Neuron (in vitro differentiated cells): ENCODE results near the gene FSTL3.

Source experiments
- H2AFZ ChIP-seq: one replicate; pipeline ENCODE4 v1.6.1; 2013; ENCODE audit warnings: low read depth, mild to moderate bottlenecking, inconsistent platforms, low read length, moderate library complexity
- H3K27me3 ChIP-seq: one replicate; pipeline ENCODE4 v1.6.1; 2013; ENCODE audit warnings: low read length; ENCODE audit not compliant: insufficient read depth
- H3K36me3 ChIP-seq: one replicate; pipeline ENCODE4 v1.6.1; 2013; ENCODE audit warnings: low read length; ENCODE audit not compliant: insufficient read depth
- H3K4me1 ChIP-seq: one replicate; pipeline ENCODE4 v1.6.1; 2013; ENCODE audit warnings: low read length; ENCODE audit not compliant: insufficient read depth
- H3K4me3 ChIP-seq: 2 replicates; pipeline ENCODE4 v1.5.1; 2013; ENCODE audit warnings: mild to moderate bottlenecking, low read length, moderate library complexity
- H3K9me3 ChIP-seq: one replicate; pipeline ENCODE4 v1.6.1; 2013; ENCODE audit warnings: low read length

FSTL3 gene

DNA sequence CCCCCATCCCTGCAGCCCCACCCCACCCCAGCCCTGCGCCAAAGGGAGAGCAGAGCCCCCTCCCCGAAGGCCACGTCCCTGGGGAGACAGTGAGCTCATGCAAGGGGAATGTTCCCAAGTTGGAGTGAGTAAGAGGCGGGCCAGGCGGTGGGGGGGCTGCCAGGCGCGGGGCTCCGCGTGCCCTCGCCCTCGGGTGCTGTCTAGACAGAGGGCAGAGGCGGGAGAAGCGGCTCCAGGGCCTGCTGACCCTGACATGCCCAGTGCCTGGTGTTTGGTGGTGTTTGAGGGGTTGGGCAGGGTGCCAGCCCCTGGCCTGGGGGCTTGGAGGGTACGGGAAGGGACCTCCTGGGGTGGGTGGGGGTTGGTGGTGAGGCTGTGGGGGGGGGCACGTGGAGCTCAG is 1.0 kb downstream of the FSTL3 start:
- Histone ChIP-seq H3K4me1 (peaks cover 22% of the 10 kb centered on the region), H3K27me3 (peaks cover 4% of the 10 kb centered on the region), H2AFZ (no peak overlapping the region), H3K4me3 (no peak overlapping the region), H3K36me3 (no peaks in the 10 kb centered on the region), H3K9me3 (no peaks in the 10 kb centered on the region)

DNA sequence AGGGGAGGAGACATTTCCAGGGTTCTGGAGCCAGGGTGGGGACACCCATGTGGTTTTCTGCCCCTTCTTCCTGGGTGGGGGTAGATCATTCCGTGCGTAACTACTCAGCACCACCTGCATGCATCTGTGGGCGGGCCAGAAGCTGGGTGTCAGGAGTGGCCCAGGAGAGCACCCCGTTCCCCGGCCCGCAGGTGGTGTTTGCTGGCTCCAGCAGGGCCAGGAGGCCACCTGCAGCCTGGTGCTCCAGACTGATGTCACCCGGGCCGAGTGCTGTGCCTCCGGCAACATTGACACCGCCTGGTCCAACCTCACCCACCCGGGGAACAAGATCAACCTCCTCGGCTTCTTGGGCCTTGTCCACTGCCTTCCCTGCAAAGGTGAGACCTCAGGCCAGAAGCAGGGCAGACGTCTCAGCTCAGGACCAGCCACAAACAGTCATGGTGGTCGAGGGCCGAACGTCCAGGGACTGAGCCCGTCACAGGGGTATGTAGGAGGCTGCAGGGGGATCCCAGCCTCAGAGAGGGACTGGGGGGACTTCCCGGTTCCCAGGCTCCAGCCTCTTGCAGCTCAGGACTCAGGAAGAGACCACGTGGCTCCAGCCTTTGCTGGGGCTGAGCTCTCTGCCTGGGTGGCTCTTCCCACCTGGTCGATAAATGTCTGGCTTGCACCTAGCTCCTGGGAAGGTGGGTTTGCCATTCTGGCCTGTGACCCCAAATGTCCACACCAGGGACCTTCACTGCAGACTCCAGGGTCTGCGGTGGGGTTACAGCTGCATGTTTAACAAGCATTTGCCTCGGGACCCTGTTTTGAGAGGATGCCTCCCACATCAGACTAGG is 1.6 kb downstream of the FSTL3 start:
- Histone ChIP-seq H3K36me3 (no peaks in the 10 kb centered on the region), H3K9me3 (no peaks in the 10 kb centered on the region), H3K4me3 (no peak overlapping the region), H2AFZ (no peak overlapping the region), H3K27me3 (peaks cover 4% of the 10 kb centered on the region), H3K4me1 (peaks cover 22% of the 10 kb centered on the region)

DNA sequence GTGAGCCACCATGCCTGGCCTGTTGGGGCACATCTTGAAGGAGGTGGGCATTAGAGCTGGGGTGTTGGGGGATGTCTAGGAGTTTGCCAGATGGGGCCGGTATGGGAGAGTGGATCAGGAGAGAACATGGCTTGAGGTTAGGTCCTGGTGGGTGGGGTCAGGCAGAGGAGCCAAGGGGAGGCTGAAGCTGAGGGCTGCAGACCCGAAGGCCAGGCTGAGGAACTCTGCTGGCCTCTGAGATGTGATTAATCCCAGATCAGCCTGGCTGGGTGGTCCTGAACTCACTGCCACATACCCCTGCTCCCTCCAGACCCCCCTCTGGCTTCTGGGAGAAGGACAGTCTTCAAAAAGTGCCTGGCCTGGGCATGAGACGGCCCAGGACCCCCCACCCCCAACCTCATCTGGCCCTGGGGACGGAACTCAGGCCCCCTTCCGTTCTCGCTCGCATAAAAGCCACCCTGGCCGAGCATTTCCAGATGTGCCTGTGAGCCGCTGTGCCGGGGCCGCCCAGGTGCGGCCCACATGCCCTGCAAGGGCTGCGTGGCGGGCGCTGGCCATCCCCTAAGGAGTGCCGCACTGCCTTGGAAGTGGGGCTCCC is 2.7 kb downstream of the FSTL3 start:
- Histone ChIP-seq H3K9me3 (no peaks in the 10 kb centered on the region), H3K27me3 (peaks cover 4% of the 10 kb centered on the region), H3K36me3 (no peaks in the 10 kb centered on the region), H3K4me1 (peaks cover 21% of the 10 kb centered on the region), H2AFZ (no peak overlapping the region), H3K4me3 (no peak overlapping the region)

DNA sequence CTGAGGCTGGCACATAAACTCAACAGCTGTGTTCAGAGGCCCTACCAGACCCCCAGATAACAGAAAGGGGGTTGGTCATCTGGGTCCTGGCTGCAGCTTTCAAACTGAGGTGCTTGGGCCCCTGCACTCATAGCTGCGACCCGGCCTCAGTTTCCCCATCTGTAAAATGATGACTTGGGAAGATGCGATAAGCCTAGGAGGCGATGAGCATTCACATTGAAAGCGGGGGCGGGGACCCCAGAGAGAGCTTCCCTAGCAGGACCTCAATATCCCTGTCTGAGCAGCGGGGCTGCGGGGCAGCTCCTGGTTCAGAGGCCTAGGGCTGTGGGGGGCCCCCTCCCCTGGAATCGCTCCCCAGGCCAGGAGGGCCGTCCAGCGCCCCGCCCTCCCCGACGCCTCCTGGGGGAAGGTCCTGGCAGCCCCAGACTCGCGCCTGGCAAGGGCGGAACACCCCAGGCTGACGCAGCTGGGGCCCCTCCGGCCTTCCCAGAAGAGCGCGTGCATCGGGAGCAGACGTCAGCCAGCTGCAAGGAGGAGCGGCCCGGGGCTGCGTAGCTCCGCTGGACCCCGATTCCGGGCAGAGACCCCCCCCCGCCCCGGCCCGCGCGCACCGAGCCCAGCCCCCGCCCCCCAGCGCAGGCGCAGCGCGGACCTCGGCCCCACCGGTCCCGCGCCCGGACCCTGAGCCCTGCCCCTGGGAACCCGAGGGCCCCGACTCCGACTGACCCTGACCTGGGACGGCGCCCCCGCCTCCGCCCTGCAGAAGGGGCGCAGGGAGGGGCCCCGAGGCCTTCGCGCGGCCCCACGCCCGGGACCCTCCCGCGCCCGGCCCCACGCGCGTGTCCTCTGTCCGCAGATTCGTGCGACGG is 3.5 kb downstream of the FSTL3 start:
- Histone ChIP-seq H2AFZ (peak overlapping the region; percentile 34), H3K4me3 (peak overlapping the region; percentile 59), H3K9me3 (no peaks in the 10 kb centered on the region), H3K36me3 (no peaks in the 10 kb centered on the region), H3K4me1 (peaks cover 15% of the 10 kb centered on the region), H3K27me3 (peaks cover 4% of the 10 kb centered on the region)

DNA sequence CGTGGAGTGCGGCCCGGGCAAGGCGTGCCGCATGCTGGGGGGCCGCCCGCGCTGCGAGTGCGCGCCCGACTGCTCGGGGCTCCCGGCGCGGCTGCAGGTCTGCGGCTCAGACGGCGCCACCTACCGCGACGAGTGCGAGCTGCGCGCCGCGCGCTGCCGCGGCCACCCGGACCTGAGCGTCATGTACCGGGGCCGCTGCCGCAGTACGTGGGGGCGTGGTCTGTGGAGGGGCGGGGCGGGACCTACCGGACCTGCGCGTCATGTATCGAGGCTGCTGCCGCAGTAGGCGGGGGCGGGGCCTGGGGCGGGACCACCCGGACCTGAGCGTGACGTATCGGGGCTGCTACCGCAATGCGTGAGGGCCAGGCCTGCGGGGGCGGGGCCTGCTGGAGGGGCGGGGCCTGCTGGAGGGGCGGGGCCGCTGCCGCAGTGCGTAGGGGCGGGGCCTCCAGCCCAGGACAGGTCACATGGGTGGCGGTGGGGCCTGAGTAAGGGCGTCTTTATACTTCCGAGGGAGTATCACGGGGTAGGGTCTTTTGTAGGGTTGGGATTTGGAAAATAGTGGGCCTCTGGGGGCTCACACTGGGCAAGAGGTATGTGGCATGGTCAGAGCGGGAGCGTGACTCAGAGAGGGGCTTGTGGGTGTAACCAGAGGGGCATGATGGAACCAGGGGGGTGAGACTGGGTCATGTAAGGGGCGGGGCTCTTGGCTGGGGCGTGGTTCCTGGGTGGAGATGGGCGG is 4.3 kb downstream of the FSTL3 start:
- Histone ChIP-seq H3K4me1 (peaks cover 9% of the 10 kb centered on the region), H3K36me3 (no peaks in the 10 kb centered on the region), H2AFZ (peak overlapping the region; percentile 70), H3K4me3 (peak overlapping the region; percentile 68), H3K27me3 (peaks cover 4% of the 10 kb centered on the region), H3K9me3 (no peaks in the 10 kb centered on the region)

DNA sequence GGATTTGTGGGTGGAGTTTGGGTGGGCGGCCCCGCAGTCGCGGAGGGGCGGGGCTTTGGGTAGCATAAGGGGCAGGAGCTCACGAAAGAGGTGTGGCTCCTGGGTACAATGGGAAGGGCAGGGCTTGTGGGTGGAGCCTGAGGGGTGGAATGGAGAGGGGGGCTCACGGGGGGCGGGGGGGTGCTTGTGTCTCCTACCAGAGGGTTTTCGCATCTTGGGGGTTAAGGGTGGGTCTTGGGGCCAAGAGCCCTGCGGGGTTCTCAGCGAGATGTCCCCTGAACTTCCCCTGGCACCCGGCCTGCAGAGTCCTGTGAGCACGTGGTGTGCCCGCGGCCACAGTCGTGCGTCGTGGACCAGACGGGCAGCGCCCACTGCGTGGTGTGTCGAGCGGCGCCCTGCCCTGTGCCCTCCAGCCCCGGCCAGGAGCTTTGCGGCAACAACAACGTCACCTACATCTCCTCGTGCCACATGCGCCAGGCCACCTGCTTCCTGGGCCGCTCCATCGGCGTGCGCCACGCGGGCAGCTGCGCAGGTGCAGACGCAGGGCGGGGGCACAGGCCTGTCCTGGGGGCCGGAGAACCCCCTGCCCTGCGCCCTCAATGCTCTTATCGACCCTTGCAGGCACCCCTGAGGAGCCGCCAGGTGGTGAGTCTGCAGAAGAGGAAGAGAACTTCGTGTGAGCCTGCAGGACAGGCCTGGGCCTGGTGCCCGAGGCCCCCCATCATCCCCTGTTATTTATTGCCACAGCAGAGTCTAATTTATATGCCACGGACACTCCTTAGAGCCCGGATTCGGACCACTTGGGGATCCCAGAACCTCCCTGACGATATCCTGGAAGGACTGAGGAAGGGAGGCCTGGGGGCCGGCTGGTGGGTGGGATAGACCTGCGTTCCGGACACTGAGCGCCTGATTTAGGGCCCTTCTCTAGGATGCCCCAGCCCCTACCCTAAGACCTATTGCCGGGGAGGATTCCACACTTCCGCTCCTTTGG is 5.1 kb downstream of the FSTL3 start:
- no peaks in the 10 kb centered on the region for H3K9me3 ChIP-seq
- peaks cover 4% of the 10 kb centered on the region for H3K27me3 ChIP-seq
- H3K36me3 ChIP-seq: no peaks in the 10 kb centered on the region
- H3K4me3 ChIP-seq: peak overlapping the region; percentile 68
- H3K4me1 ChIP-seq: peaks cover 3% of the 10 kb centered on the region
- peak overlapping the region; percentile 70 for H2AFZ ChIP-seq

DNA sequence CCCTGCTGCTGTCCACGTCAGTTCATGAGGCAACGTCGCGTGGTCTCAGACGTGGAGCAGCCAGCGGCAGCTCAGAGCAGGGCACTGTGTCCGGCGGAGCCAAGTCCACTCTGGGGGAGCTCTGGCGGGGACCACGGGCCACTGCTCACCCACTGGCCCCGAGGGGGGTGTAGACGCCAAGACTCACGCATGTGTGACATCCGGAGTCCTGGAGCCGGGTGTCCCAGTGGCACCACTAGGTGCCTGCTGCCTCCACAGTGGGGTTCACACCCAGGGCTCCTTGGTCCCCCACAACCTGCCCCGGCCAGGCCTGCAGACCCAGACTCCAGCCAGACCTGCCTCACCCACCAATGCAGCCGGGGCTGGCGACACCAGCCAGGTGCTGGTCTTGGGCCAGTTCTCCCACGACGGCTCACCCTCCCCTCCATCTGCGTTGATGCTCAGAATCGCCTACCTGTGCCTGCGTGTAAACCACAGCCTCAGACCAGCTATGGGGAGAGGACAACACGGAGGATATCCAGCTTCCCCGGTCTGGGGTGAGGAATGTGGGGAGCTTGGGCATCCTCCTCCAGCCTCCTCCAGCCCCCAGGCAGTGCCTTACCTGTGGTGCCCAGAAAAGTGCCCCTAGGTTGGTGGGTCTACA is 6.6 kb downstream of the FSTL3 start:
- Histone ChIP-seq H3K4me1 (peaks cover 3% of the 10 kb centered on the region), H3K4me3 (no peak overlapping the region), H2AFZ (no peak overlapping the region), H3K27me3 (no peaks in the 10 kb centered on the region), H3K36me3 (no peaks in the 10 kb centered on the region), H3K9me3 (no peaks in the 10 kb centered on the region)

DNA sequence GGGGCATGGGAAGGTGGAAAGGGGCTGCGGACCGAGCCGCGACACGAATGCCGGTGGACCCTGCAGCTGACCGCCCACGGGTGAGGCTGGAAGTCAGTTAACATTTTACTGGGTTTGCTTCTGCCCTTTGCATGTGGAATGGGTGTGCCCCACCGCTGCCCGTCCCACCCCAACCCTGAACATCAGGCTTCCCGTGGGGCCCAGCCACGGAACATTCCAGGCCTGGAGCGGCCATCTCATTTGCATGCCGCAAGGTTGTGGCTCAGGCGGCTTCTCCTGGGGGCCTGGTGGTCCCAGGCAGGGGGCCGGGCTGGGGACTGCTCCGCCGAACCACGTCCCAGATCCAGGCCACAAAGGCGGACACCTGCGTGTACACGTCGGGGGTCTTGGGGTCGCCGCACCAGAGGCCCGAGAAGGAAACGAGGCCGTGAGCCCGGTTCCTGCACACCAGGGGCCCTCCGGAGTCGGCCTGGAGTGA is 9.3 kb downstream of the FSTL3 start:
- no peaks in the 10 kb centered on the region for H3K27me3 ChIP-seq
- H3K4me1 ChIP-seq: no peaks in the 10 kb centered on the region
- no peak overlapping the region for H2AFZ ChIP-seq
- H3K4me3 ChIP-seq: no peak overlapping the region
- H3K36me3 ChIP-seq: no peaks in the 10 kb centered on the region
- peaks cover 8% of the 10 kb centered on the region for H3K9me3 ChIP-seq

DNA sequence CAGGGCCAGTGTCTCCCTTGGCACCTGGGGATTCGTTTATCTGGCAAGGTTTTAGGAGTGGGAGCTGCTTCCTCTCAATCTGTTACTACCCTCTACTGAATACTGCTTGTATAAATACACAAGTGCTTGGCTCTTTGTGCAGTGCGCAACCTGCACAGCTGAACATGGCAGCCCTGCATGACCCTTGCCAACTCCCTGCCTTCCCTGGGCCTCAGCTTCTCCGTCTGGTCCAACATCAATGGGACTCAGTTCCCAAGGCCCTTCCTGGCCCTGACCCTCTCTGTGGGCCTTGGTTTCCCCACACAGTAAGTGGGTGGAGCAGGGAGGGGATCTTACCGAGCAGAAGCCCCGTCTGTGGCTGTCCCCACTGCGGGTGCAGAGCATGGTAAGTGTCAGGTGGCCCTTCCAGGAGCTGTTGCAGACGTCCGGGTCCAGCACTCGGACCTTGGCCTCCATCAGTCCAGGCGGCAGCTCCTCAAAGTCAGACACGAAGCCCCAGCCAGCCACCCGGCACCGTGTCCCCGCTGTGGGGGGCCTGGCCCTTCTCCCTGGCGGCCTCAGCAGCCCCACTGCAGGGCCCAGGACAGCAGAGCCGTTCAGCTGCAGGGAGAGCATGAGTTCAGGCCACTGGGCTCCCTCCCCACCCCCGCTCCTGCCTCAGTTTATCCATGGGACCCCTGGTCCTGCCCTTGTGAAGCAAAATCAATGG is 10.6 kb downstream of the FSTL3 start:
- H3K4me1 ChIP-seq: no peaks in the 10 kb centered on the region

DNA sequence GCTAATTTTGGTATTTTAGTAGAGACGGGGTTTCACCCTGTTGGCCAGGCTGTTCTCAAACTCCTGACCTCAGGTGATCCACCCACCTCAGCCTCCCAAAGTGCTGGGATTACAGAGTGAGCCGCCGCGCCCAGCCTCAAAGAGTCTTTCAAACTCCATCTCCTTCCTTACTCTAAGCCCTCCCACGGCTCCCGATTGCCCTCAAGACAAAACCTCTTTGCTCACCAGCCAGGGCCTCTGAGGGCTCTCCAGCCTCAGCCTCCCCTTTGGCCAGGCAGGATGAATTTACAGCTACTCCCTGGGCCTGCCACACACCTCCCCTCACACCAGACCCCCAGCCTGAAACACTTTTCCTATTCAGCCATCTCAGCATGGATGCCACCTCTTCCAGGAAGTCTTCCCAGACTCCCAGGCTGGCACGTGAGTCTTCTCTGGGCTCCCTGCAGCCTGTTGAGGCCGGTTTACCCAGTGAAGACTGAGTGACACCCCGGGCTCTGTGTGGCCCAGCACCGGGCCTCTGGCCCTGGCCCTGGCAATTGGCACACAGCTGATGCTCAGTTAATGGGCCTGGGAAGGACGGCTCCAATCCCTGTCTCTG is 11.5 kb downstream of the FSTL3 start:
- Histone ChIP-seq H3K9me3 (peaks cover 11% of the 10 kb centered on the region), H3K36me3 (no peaks in the 10 kb centered on the region), H3K27me3 (no peaks in the 10 kb centered on the region), H3K4me3 (no peak overlapping the region), H3K4me1 (no peaks in the 10 kb centered on the region), H2AFZ (no peak overlapping the region)

More for the DNA sequence above, 10.6 kb downstream of the FSTL3 start:
- Histone ChIP-seq H2AFZ (no peak overlapping the region), H3K9me3 (peaks cover 11% of the 10 kb centered on the region), H3K36me3 (no peaks in the 10 kb centered on the region), H3K27me3 (no peaks in the 10 kb centered on the region), H3K4me3 (no peak overlapping the region)

DNA sequence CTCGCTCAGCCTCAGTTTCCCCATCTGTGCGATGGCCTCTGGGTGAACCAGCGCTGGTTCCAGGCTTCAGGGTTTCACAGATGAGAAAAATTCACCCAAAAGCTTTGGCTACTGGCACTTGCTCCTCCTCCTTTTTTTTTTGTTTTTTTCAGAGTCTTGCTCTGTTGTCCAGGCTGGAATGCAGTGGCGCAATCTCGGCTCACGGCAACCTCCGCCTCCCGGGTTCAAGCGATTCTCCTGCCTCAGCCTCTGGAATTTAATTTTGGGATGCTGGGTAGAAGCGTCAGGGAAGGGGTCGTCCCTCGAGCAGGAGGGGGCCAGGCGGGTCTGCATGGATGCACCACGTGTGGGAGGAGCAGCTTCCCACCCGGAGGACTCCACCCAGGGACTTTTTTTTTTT is 12.0 kb downstream of the FSTL3 start:
- Histone ChIP-seq H3K9me3 (peaks cover 11% of the 10 kb centered on the region), H3K36me3 (no peaks in the 10 kb centered on the region), H3K27me3 (no peaks in the 10 kb centered on the region), H2AFZ (no peak overlapping the region), H3K4me3 (no peak overlapping the region), H3K4me1 (no peaks in the 10 kb centered on the region)
